ENCODE results near the gene EHBP1.
"Not testable (repeated sequence)": the region's sequence is repeated elsewhere in the genome, so short reads cannot be mapped to it uniquely, and the experiment has no call there.

The EHBP1 gene

DNA sequence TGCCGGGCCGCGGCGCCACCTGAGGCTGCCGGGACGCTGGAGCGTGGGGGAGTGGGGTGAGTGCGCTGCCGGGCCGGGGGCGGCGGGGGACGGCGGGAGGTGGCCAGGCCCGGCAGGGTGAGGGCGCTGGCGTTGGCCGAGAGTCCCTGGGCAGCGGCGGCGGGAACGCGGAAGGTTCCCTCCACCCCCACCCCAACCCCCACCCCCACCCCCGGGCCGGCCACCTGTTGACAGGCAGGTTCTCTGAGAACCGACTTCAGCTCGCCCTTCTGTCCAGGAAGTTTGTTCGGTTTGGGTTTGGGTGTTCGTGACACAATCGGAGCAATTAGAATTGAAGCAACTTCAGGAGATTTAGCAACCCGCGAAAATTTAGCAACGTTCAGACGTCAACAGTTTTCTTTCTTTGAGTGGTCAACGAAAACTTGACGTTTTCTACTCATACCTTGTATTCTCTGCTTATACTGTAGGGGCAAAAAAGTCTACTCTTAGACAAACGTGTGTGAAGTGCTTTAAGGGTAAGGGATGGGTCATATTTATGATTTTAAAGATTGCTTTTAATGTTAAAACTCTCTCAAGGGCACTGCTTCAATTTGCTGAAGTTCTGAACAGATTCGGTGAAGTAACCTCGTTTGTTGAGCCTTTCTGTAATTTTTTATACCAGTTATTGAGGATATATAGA is 354.4 kb downstream of the EHBP1 start:
- H3K4me1 ChIP-seq (ENCODE audit: insufficient read depth, low read length) = peaks cover 34% of the 10 kb centered on the region
- 2% methylated on average over 27 of the region's 39 CpGs for WGBS
- peaks cover 99% of the 10 kb centered on the region for H3K27me3 ChIP-seq (ENCODE audit: insufficient read depth, low read length)
- peak overlapping the region; percentile 31 for H3K4me3 ChIP-seq (ENCODE audit: low read length)
- no peaks in the 10 kb centered on the region for H3K9me3 ChIP-seq (ENCODE audit: insufficient read depth, low read depth, low read length)
- H3K9ac ChIP-seq (ENCODE audit: low read depth, low read length) = no peak overlapping the region
- H3K36me3 ChIP-seq (ENCODE audit: insufficient read depth, low read length) = no peaks in the 10 kb centered on the region
- H3K27ac ChIP-seq (ENCODE audit: low read depth, low read length) = no peak overlapping the region

DNA sequence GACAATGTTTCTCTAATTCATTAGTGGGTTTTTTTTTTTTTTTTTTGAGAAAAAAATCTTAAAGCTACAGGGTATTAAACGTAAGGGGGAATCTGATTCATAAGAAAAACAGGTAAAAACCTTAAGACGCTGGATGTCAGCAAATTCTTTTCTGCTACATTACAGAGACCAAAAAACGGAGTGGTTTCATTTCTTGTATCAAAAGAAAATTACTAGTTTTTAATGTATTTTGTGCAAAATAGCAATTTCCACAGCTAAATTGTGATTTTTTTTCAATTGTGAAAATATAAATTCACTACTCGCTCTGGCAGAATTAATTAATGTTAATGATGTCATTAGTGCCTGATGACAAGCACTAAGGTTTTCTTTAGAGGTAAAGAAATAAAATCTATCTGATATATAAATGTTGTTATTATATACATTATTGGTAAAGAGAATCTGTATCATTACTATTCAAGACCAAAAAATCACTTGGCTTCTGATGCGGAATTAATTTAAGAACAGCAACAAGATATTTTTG is 355.0 kb downstream of the EHBP1 start:
- peaks cover 32% of the 10 kb centered on the region for H3K4me1 ChIP-seq (ENCODE audit: insufficient read depth, low read length)
- 36% methylated on average over 4 of the region's 5 CpGs for WGBS
- no peak overlapping the region for H3K27ac ChIP-seq (ENCODE audit: low read depth, low read length)
- no peaks in the 10 kb centered on the region for H3K36me3 ChIP-seq (ENCODE audit: insufficient read depth, low read length)
- no peaks in the 10 kb centered on the region for H3K9me3 ChIP-seq (ENCODE audit: insufficient read depth, low read depth, low read length)
- no peak overlapping the region for H3K4me3 ChIP-seq (ENCODE audit: low read length)
- H3K27me3 ChIP-seq (ENCODE audit: insufficient read depth, low read length) = peaks cover 99% of the 10 kb centered on the region
- H3K9ac ChIP-seq (ENCODE audit: low read depth, low read length) = no peak overlapping the region

DNA sequence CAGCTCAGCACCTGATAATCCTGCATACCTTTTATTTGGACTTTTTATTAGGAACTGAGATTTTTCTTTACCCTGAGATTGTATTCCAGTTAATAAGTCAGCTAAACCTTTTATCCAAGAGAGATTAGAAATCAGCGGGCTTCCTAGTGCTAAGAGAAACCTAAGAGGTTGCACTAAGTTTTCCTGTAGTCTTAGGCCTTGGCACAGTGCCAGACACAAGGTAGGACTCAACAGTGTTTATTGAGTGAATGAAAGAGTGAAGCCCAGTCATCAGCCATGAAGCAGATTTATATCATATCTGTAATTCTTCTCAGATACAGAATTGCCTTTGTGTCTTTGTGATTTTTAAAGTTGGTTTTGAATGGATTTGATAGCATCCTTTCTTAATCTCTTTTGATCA is 358.7 kb downstream of the EHBP1 start:
- Histone ChIP-seq H3K4me3 (ENCODE audit: low read length) (no peak overlapping the region), H3K9me3 (ENCODE audit: insufficient read depth, low read depth, low read length) (no peaks in the 10 kb centered on the region), H3K27me3 (ENCODE audit: insufficient read depth, low read length) (peaks cover 88% of the 10 kb centered on the region), H3K27ac (ENCODE audit: low read depth, low read length) (no peak overlapping the region), H3K9ac (ENCODE audit: low read depth, low read length) (no peak overlapping the region), H3K36me3 (ENCODE audit: insufficient read depth, low read length) (no peaks in the 10 kb centered on the region), H3K4me1 (ENCODE audit: insufficient read depth, low read length) (peaks cover 14% of the 10 kb centered on the region)
- 76% methylated on average over 1 of the region's 1 CpG for WGBS

DNA sequence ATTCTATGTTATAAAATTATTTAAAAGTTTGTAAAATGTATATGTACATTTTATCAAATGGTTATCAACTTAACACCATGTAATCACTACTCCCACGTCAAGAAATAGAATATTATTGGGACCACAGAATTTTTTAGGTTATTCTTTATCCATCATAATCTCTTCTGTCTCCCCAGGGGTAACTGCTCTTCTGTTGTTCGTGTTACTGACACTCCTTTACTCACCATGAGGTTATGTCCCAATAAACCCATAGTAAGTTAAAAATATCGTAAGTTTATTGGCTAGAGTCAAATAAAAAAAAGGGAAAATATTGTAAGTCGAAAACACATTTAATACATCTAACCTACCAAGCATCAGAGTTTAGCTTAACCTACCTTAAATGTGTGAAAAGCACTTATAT is 359.1 kb downstream of the EHBP1 start:
- 73% methylated on average over 3 of the region's 4 CpGs for WGBS
- Histone ChIP-seq H3K9ac (ENCODE audit: low read depth, low read length) (no peak overlapping the region), H3K4me1 (ENCODE audit: insufficient read depth, low read length) (peaks cover 14% of the 10 kb centered on the region), H3K4me3 (ENCODE audit: low read length) (no peak overlapping the region), H3K36me3 (ENCODE audit: insufficient read depth, low read length) (no peaks in the 10 kb centered on the region), H3K27ac (ENCODE audit: low read depth, low read length) (no peak overlapping the region), H3K9me3 (ENCODE audit: insufficient read depth, low read depth, low read length) (no peaks in the 10 kb centered on the region), H3K27me3 (ENCODE audit: insufficient read depth, low read length) (peaks cover 83% of the 10 kb centered on the region)

DNA sequence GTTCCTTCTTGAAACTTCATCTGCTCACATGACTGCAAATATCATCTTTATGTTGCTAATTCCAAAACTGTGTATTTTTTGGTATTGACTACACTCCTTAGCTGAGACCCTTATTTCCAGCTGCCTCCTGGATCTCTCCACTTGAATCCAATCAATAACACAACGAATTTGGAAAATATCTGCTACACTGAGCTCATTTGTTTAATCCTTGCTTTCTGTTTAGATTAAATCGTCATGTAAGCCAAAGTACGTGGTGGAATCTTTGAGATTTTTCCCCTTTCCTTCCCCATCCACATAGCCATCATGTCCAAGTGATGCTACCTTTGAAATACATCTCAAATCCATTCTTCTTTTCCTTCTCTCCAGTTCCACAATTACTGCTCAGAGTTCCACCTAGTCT is 360.8 kb downstream of the EHBP1 start:
- Histone ChIP-seq H3K9me3 (ENCODE audit: insufficient read depth, low read depth, low read length) (no peaks in the 10 kb centered on the region), H3K9ac (ENCODE audit: low read depth, low read length) (no peak overlapping the region), H3K27me3 (ENCODE audit: insufficient read depth, low read length) (peaks cover 68% of the 10 kb centered on the region), H3K4me1 (ENCODE audit: insufficient read depth, low read length) (0 out of 2 replicates have a peak, but pooled peaks cover 2% of the 10 kb centered on the region), H3K36me3 (ENCODE audit: insufficient read depth, low read length) (no peaks in the 10 kb centered on the region), H3K4me3 (ENCODE audit: low read length) (no peak overlapping the region), H3K27ac (ENCODE audit: low read depth, low read length) (no peak overlapping the region)
- 82% methylated on average over 3 of the region's 3 CpGs for WGBS

DNA sequence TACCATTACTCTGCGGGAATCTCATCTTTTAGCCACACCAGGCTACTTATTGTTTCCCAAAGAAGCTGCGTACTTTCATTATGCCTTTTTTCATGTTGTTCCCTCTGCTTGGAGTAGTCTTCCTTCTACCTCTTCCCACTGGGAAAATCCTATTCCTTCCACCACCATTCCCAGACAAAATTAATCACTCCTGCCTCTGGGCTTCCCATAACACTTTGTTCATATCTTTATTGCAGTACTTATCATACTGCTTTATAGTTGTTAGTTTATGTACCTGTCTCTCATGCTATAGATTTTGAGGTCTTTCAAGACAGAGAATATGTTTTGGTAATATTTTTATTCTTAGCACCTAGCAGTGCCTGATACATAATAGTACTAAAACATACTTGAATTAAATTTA is 361.3 kb downstream of the EHBP1 start:
- Histone ChIP-seq H3K27ac (ENCODE audit: low read depth, low read length) (no peak overlapping the region), H3K4me1 (ENCODE audit: insufficient read depth, low read length) (0 out of 2 replicates have a peak, but pooled peaks cover 2% of the 10 kb centered on the region), H3K9ac (ENCODE audit: low read depth, low read length) (no peak overlapping the region), H3K27me3 (ENCODE audit: insufficient read depth, low read length) (peaks cover 62% of the 10 kb centered on the region), H3K4me3 (ENCODE audit: low read length) (no peak overlapping the region), H3K9me3 (ENCODE audit: insufficient read depth, low read depth, low read length) (no peaks in the 10 kb centered on the region), H3K36me3 (ENCODE audit: insufficient read depth, low read length) (no peaks in the 10 kb centered on the region)
- 79% methylated on average over 2 of the region's 2 CpGs for WGBS

DNA sequence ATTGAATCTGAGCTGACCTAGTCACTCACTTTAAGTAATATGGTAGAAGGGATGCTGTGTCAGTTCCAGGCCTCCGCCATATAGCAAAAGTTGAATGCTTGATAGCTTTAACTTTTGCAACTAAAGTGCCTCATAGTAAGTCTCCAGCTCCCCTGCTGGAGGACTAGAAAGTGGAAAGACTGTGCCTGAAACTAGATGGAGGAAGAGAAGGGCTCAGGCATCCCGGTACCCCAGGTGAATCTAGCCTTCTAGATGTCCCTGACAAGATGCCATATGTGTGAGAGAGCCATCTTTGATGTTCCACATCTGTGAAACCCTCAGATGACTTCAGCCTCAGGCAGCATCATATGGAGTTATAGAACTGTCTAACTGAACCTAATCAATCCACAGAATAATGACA is 366.2 kb downstream of the EHBP1 start:
- H3K9me3 ChIP-seq (ENCODE audit: insufficient read depth, low read depth, low read length) = no peaks in the 10 kb centered on the region
- no peaks in the 10 kb centered on the region for H3K36me3 ChIP-seq (ENCODE audit: insufficient read depth, low read length)
- no peak overlapping the region for H3K27ac ChIP-seq (ENCODE audit: low read depth, low read length)
- 93% methylated on average over 2 of the region's 2 CpGs for WGBS
- H3K4me3 ChIP-seq (ENCODE audit: low read length) = no peak overlapping the region
- H3K4me1 ChIP-seq (ENCODE audit: insufficient read depth, low read length) = 0 out of 2 replicates have a peak, but pooled peaks cover 2% of the 10 kb centered on the region
- peaks cover 15% of the 10 kb centered on the region for H3K27me3 ChIP-seq (ENCODE audit: insufficient read depth, low read length)
- no peak overlapping the region for H3K9ac ChIP-seq (ENCODE audit: low read depth, low read length)

DNA sequence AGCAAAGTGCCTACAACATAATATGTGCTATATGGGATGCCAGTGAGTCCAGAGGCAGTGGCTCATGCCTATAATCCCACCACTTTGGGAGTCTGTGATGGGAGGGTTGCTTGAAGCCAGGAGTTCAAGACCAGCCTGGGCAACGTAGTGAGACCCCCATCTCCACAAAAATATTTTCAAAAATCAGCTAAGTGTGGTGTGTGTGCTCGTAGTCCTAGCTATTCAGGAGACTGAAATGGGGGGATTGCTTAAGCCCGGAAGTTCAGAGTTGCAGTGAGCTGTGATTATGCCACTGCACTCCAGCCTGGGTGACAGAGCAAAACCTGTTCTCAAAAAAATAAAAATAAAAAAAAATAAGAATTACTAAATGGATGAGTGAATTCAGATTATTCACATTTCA is 368.5 kb downstream of the EHBP1 start:
- no peaks in the 10 kb centered on the region for H3K4me1 ChIP-seq (ENCODE audit: insufficient read depth, low read length)
- H3K27ac ChIP-seq (ENCODE audit: low read depth, low read length) = no peak overlapping the region
- no peaks in the 10 kb centered on the region for H3K27me3 ChIP-seq (ENCODE audit: insufficient read depth, low read length)
- H3K4me3 ChIP-seq (ENCODE audit: low read length) = no peak overlapping the region
- 84% methylated on average over 2 of the region's 3 CpGs for WGBS
- no peaks in the 10 kb centered on the region for H3K9me3 ChIP-seq (ENCODE audit: insufficient read depth, low read depth, low read length)
- H3K36me3 ChIP-seq (ENCODE audit: insufficient read depth, low read length) = no peaks in the 10 kb centered on the region
- H3K9ac ChIP-seq (ENCODE audit: low read depth, low read length) = no peak overlapping the region

DNA sequence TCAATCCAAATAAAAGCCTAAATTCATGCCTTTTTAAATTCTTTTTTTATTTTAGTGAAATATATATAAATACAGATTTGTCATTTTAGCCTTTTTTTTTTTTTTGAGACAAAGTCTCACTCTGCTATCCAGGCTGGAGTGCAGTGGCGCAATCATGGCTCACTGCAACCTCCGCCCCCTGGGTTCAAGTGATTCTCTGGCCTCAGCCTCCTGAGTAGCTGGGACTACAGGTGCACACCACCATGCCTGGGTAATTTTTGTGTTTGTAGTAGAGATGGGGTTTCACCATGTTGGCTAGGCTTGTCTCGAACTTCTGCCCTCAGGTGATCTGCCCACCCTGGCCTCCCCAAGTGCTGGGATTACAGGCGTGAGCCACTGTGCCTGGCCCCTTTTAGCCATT is 368.9 kb downstream of the EHBP1 start:
- not testable (repeated sequence) for H3K4me1 ChIP-seq (ENCODE audit: insufficient read depth, low read length); H3K9ac ChIP-seq (ENCODE audit: low read depth, low read length); H3K9me3 ChIP-seq (ENCODE audit: insufficient read depth, low read depth, low read length); H3K4me3 ChIP-seq (ENCODE audit: low read length); H3K27me3 ChIP-seq (ENCODE audit: insufficient read depth, low read length); H3K36me3 ChIP-seq (ENCODE audit: insufficient read depth, low read length); H3K27ac ChIP-seq (ENCODE audit: low read depth, low read length)
- 95% methylated on average over 4 of the region's 4 CpGs for WGBS

DNA sequence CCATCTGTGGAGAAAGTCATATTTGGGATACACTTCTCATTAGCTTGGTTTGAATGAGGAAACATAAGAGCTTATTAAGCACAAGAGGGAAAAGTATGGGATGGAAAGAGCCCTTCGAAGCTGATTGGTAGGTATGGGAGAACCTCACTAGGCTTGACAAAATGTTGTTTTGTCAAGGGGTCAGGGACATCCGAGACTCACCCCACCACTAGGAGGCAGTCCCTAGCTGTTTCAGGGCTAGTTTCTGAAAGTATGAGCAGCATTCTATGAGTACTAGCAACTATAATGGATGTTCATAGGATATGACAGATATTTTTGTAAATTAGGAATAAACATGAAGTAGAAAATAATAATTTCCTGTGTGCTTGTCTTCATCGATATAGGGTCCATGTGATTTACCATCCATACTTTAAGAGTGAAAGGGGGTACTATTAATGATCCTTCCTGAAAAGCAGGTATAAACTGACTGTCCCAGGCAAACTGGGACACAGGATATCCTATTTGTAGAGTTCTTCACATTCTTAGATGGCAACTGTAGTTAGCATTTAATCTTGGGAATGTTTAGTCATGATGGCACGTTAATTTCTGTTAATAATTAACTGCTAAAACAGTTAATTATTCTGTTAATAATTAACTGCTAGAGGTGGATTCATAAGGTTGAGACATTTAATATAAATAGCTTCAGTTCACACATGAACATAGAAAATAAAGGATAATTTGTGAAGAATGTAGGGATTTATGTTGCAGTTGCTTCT is 373.5 kb downstream of the EHBP1 start:
- H3K9ac ChIP-seq (ENCODE audit: low read depth, low read length) = no peak overlapping the region
- WGBS = 86% methylated on average over 3 of the region's 4 CpGs
- no peaks in the 10 kb centered on the region for H3K27me3 ChIP-seq (ENCODE audit: insufficient read depth, low read length)
- H3K9me3 ChIP-seq (ENCODE audit: insufficient read depth, low read depth, low read length) = no peaks in the 10 kb centered on the region
- no peaks in the 10 kb centered on the region for H3K36me3 ChIP-seq (ENCODE audit: insufficient read depth, low read length)
- no peak overlapping the region for H3K4me3 ChIP-seq (ENCODE audit: low read length)
- H3K4me1 ChIP-seq (ENCODE audit: insufficient read depth, low read length) = no peaks in the 10 kb centered on the region; the same call in 1 of the 2 replicates
- H3K27ac ChIP-seq (ENCODE audit: low read depth, low read length) = no peak overlapping the region

DNA sequence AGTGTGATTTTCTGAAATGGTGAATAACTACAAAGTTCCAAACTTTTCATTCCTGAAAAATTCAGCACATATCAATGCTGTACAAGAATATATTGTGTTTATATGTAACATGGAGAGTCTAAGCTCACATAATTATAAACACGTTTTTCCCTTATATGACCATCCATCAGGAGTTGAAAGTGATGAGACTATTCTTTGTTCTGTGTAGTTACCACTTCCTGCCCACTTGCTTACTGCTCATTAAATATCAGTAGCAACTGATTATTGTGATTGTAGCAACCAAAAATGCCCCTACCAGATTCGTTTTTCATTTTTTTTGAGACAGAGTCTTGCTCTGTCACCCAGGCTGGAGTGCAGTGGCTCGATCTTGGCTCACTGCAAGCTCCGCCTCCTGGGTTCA is 375.9 kb downstream of the EHBP1 start:
- Histone ChIP-seq H3K4me3 (ENCODE audit: low read length) (no peak overlapping the region), H3K9ac (ENCODE audit: low read depth, low read length) (no peak overlapping the region), H3K4me1 (ENCODE audit: insufficient read depth, low read length) (no peaks in the 10 kb centered on the region; the same call in 1 of the 2 replicates), H3K36me3 (ENCODE audit: insufficient read depth, low read length) (no peaks in the 10 kb centered on the region), H3K27ac (ENCODE audit: low read depth, low read length) (no peak overlapping the region), H3K9me3 (ENCODE audit: insufficient read depth, low read depth, low read length) (no peaks in the 10 kb centered on the region), H3K27me3 (ENCODE audit: insufficient read depth, low read length) (no peaks in the 10 kb centered on the region)
- WGBS = 93% methylated on average over 3 of the region's 4 CpGs
